Thyroid gland (tissue), 4 donors: Measurements from ENCODE around the gene MTIF2. TPM values are rescaled to one million over a fixed set of nuclear protein-coding genes. Genes with fewer than 3 reads are reported as not detected.
"Not testable (repeated sequence)": the region's sequence is repeated elsewhere in the genome, so short reads cannot be mapped to it uniquely, and the experiment has no call there.

Source experiments
- DNase-seq, 2 donors: peaks; one replicate each; pipeline ENCODE4 v3.0.0-alpha.2; 2019
- H3K27ac ChIP-seq, 3 donors: fragments of 200-600 bp; sonication (generic); 1 replicate in 2 of 3; 2 replicates in 1 of 3; pipeline ENCODE4 v1.5.1; 2016 to 2019; ENCODE audit warnings: mild to moderate bottlenecking in 1 of 3, moderate library complexity in 1 of 3
- H3K27me3 ChIP-seq: fragments of 200-600 bp; sonication (generic); one replicate; pipeline ENCODE4 v1.5.1; 2019
- H3K36me3 ChIP-seq, 2 donors: fragments of 200-600 bp; sonication (generic); one replicate each; pipeline ENCODE4 v1.5.1; 2016 to 2019
- H3K4me1 ChIP-seq, 2 donors: fragments of 200-600 bp; sonication (generic); one replicate each; pipeline ENCODE4 v1.5.1; 2017 to 2019
- H3K4me3 ChIP-seq, 3 donors: fragments of 200-600 bp; sonication (generic); replicated peaks in 1 of 3; 1 replicate in 2 of 3; 2 replicates in 1 of 3; pipeline ENCODE4 v1.5.1; 2016; ENCODE audit warnings: mild to moderate bottlenecking in 1 of 3
- H3K9me3 ChIP-seq: fragments of 200-600 bp; sonication (generic); one replicate; pipeline ENCODE4 v1.5.1; 2017
- POLR2A ChIP-seq, 2 donors: fragments of 450-650 bp; IDR thresholded peaks; one replicate each; pipeline ENCODE4 v1.6.1; 2017; ENCODE audit warnings: antibody characterized with exemption in 2 of 2, mild to moderate bottlenecking in 2 of 2, moderate library complexity in 1 of 2
- WGBS, 2 donors: methylation state at CpG; one replicate each; pipeline ENCODE4 v1.1.5; 2017; 5-methylcytosine and 5-hydroxymethylcytosine counted together
- intact Hi-C: fragments of 100-400 bp; cut with DNase I; formaldehyde crosslinking; loops from one replicate; pipeline ENCODE4 v1.15.1; 2023
- total RNA-seq, 4 donors: library from RNA; depleted of rRNA; stranded (reverse); fragments of >200 nt; gene quantifications; one replicate each; pipeline ENCODE4 v1.2.3, GENCODE V29; 2016
- TF ChIP-seq, protein P1 (sequence below), 6 experiments: fragments of 200-600 bp in 3 of 6; fragments of 450-650 bp in 3 of 6; sonication (generic) in 3 of 6; IDR thresholded peaks; one replicate each; pipeline ENCODE4 v1.5.1; 2016 to 2019; ENCODE audit warnings: antibody characterized with exemption in 6 of 6, mild to moderate bottlenecking in 2 of 6, inconsistent platforms in 1 of 6, moderate library complexity in 1 of 6

The MTIF2 gene
- total RNA-seq, 4 donors from 2014 or later: 19.6 to 33.5 (median 27.8) TPM

GRCh38 chr2:55301277-55301676 is 32.2 kb upstream of the MTIF2 start:
- 98% methylated on average over 1 of the region's 1 CpG for WGBS, 2 donors
- DNase-seq: no peak
- no peaks in the 10 kb centered on the region for H3K27me3 ChIP-seq
- H3K27ac ChIP-seq: no peak overlapping the region
- no peaks in the 10 kb centered on the region for H3K9me3 ChIP-seq
- no peaks in the 10 kb centered on the region for H3K36me3 ChIP-seq
- intact Hi-C loops: no loop called here
- no peaks in the 10 kb centered on the region for H3K4me1 ChIP-seq
- H3K4me3 ChIP-seq: no peak overlapping the region
- TF ChIP-seq POLR2A (IDR thresholded peaks at IDR 0.05): no peak
- TF ChIP-seq, protein P1, sequence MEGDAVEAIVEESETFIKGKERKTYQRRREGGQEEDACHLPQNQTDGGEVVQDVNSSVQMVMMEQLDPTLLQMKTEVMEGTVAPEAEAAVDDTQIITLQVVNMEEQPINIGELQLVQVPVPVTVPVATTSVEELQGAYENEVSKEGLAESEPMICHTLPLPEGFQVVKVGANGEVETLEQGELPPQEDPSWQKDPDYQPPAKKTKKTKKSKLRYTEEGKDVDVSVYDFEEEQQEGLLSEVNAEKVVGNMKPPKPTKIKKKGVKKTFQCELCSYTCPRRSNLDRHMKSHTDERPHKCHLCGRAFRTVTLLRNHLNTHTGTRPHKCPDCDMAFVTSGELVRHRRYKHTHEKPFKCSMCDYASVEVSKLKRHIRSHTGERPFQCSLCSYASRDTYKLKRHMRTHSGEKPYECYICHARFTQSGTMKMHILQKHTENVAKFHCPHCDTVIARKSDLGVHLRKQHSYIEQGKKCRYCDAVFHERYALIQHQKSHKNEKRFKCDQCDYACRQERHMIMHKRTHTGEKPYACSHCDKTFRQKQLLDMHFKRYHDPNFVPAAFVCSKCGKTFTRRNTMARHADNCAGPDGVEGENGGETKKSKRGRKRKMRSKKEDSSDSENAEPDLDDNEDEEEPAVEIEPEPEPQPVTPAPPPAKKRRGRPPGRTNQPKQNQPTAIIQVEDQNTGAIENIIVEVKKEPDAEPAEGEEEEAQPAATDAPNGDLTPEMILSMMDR (IDR thresholded peaks at IDR 0.05): no peak

GRCh38 chr2:55296393-55296792 is 27.4 kb upstream of the MTIF2 start:
- no peaks in the 10 kb centered on the region for H3K9me3 ChIP-seq
- H3K4me3 ChIP-seq: no peak overlapping the region
- intact Hi-C loops: no loop called here
- TF ChIP-seq, protein P1 (IDR thresholded peaks at IDR 0.05): no peak
- TF ChIP-seq POLR2A (IDR thresholded peaks at IDR 0.05): no peak
- H3K27me3 ChIP-seq: no peaks in the 10 kb centered on the region
- no peak for DNase-seq
- no peaks in the 10 kb centered on the region for H3K4me1 ChIP-seq
- H3K36me3 ChIP-seq: peaks cover 0 to 5% of the 10 kb centered on the region in 2 donors
- no peak overlapping the region for H3K27ac ChIP-seq

GRCh38 chr2:55283083-55283482 is 14.1 kb upstream of the MTIF2 start:
- peaks cover 2 to 13% of the 10 kb centered on the region in 2 donors for H3K4me1 ChIP-seq
- DNase-seq: no peak
- intact Hi-C loops: no loop called here
- no peaks in the 10 kb centered on the region for H3K36me3 ChIP-seq
- no peaks in the 10 kb centered on the region for H3K27me3 ChIP-seq
- WGBS, 2 donors: 92 to 97% methylated on average over 12 of the region's 12 CpGs
- TF ChIP-seq POLR2A (IDR thresholded peaks at IDR 0.05): no peak
- TF ChIP-seq, protein P1 (IDR thresholded peaks at IDR 0.05): no peak
- no peak overlapping the region for H3K27ac ChIP-seq
- no peak overlapping the region for H3K4me3 ChIP-seq
- H3K9me3 ChIP-seq: no peaks in the 10 kb centered on the region

DNA sequence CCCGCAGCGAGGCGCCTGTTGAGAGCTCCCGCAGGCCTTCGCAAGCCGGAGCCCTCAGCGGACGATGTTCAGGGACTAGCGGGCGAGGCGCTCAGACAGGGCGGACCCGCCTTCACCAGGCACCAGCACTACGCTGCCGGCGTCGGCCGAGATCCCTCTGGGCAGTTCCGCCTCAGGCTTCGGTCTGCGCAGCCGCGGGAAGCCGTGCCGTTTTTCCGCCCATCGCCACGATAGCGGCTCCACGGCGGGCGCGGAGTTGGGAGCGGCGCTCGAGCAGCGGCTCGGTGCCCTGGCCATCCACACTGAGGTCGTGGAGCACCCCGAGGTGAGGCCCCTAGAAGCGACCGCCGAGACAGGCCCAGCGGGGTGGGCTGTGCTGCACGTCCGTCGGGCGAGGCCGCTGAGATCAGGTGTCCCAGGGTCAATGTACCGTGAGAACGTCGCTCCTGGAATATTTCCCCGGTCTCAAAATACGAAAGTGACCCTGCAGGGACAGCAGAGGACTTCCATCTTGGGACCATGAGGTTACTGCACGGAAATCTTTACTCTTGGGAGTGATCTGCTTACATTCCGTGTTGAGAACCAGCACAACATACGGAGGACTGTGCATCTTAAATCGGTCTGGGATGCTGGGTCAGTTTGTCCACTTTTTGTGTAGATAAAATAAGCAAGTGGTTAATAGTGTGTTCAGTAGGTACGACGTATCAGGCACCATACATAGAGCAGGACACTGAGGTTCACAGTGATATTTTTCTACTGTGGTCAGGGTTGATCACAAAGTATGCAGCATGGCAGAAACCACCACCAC is 13.3 kb upstream of the MTIF2 start:
- Histone ChIP-seq H3K4me1 (peaks cover 2 to 13% of the 10 kb centered on the region in 2 donors), H3K27me3 (no peaks in the 10 kb centered on the region), H3K4me3 (peak overlapping the region; percentile 50 to 90 (median 52)), H3K27ac (peak overlapping the region; percentile 42 to 88 (median 86)), H3K36me3 (no peaks in the 10 kb centered on the region), H3K9me3 (no peaks in the 10 kb centered on the region)
- peak; percentile 6 to 86 for TF ChIP-seq POLR2A (IDR thresholded peaks at IDR 0.05)
- TF ChIP-seq, protein P1 (IDR thresholded peaks at IDR 0.05): peak in 1 of 6 experiments; percentile 9
- 4 to 18% methylated on average over 6 to 38 of the region's 60 CpGs for WGBS, 2 donors
- DNase-seq: peak; percentile 85 to 88
- intact Hi-C loops: no loop called here

DNA sequence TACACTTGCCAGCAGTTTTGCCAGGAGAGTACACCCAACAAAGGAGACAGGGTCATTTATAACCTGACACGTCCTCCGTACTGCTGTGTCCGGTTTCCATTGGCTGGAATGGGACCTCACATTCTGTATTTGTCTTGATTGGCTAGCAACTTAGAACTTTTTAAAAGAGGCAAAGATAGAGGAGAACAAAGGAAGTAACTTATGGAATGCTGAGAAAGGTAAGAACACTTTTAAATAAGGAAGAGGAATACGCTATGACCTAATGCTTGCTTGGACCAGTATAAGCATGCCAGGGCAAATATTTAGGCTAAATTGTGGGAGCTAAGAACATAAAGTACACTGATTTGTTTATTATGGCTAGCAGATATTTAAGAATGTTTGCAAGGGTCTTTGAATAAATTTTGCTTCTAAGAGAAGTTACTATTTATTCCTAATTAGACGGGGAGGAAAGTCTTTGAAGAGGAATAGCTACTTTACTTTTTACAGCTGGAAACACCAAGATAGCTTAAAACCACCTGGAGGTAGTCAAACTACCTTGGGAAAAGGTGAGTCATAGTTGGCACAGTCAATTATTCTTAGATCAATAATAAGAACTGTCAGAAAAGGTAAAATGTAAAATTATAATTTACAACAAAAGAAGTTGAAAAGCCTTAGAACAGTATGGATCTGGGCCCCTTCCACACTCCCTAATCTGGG is 12.0 kb upstream of the MTIF2 start:
- intact Hi-C loops, H3K36me3 ChIP-seq, H3K27me3 ChIP-seq, H3K9me3 ChIP-seq, DNase-seq, H3K4me3 ChIP-seq, H3K27ac ChIP-seq: not testable (repeated sequence)
- peaks cover 2 to 13% of the 10 kb centered on the region in 2 donors for H3K4me1 ChIP-seq
- WGBS, 2 donors: 93 to 97% methylated on average over 5 of the region's 5 CpGs

- H3K27me3 ChIP-seq, H3K9me3 ChIP-seq, DNase-seq, H3K36me3 ChIP-seq, H3K27ac ChIP-seq, H3K4me3 ChIP-seq: not testable (repeated sequence)
- intact Hi-C loops: loop anchor here (10.0 kb wide), 1 partner anchor 145 kb away; no protein-coding TSS in a partner anchor
- peaks cover 2 to 13% of the 10 kb centered on the region in 2 donors for H3K4me1 ChIP-seq
- 57 to 61% methylated on average over 7 of the region's 7 CpGs for WGBS, 2 donors
Observed at GRCh38 chr2:55279859-55280424, 10.9 kb upstream of the MTIF2 start.

- H3K4me1 ChIP-seq: peaks cover 2 to 13% of the 10 kb centered on the region in 2 donors
- H3K27ac ChIP-seq, H3K27me3 ChIP-seq, H3K9me3 ChIP-seq, H3K36me3 ChIP-seq, DNase-seq, H3K4me3 ChIP-seq: not testable (repeated sequence)
- intact Hi-C loops: loop anchor here (10.0 kb wide), 1 partner anchor 145 kb away; no protein-coding TSS in a partner anchor
- 31 to 40% methylated on average over 10 of the region's 10 CpGs for WGBS, 2 donors
Observed at GRCh38 chr2:55279214-55279835, 10.3 kb upstream of the MTIF2 start.
